Caco-2 (cell line): Measurements from ENCODE around the gene TTC28. TPM values are rescaled to one million over a fixed set of nuclear protein-coding genes. Genes with fewer than 3 reads are reported as not detected.

ENCODE experiments used
- BruUV-seq: library from RNA; stranded (reverse); fragments of 400-500 nt; replicated peaks from 2 replicates; lab custom pipeline; 2021; lab: Mats Ljungman, UMichigan
- CTCF ChIA-PET: fragments of 300-600 bp; sonication (Branson Sonifier 250); formaldehyde crosslinking; loops from one replicate; lab custom pipeline; 2022; ENCODE audit warnings: antibody characterized with exemption; lab: Charles Lee
- POLR2A ChIA-PET: fragments of 300-600 bp; sonication (Branson Sonifier 250); formaldehyde crosslinking; loops from one replicate; lab custom pipeline; 2022; ENCODE audit warnings: antibody characterized with exemption; lab: Charles Lee
- DNase-seq, 2 experiments: peaks; one replicate each; pipeline versions ENCODE4 v3.0.0 to v3.0.0-alpha.2; 2020 to 2022
- H3K27me3 ChIP-seq: replicated peaks from 2 replicates; pipeline ENCODE4 v1.6.0; 2011; ENCODE audit warnings: low read length; ENCODE audit not compliant: control insufficient read depth, insufficient read depth
- H3K36me3 ChIP-seq: 2 replicates; pipeline ENCODE4 v1.5.1; 2011; ENCODE audit warnings: low read length; ENCODE audit not compliant: control insufficient read depth, insufficient read depth
- H3K4me1 ChIP-seq: fragments of 250-450 bp; sonication (Bioruptor Pico); 2 replicates; pipeline ENCODE4 v1.5.1; 2020; ENCODE audit warnings: mild to moderate bottlenecking
- H3K4me3 ChIP-seq: 2 replicates; pipeline ENCODE4 v1.5.1; 2011; ENCODE audit warnings: low read depth, mild to moderate bottlenecking, control low read depth, low read length
- H3K9me3 ChIP-seq: fragments of 250-450 bp; sonication (Bioruptor Pico); 2 replicates; pipeline ENCODE4 v1.5.1; 2020; ENCODE audit warnings: mild to moderate bottlenecking, moderate library complexity
- H3K27ac Mint-ChIP-seq: one replicate; pipeline ENCODE4 v1.8.0; 2022; ENCODE audit warnings: mixed read lengths; ENCODE audit not compliant: unreplicated experiment
- H3K27me3 Mint-ChIP-seq: one replicate; pipeline ENCODE4 v1.8.0; 2022; ENCODE audit warnings: mixed read lengths; ENCODE audit not compliant: insufficient read depth, unreplicated experiment
- H3K36me3 Mint-ChIP-seq: one replicate; pipeline ENCODE4 v1.8.0; 2022; ENCODE audit warnings: mild to moderate bottlenecking, mixed read lengths; ENCODE audit not compliant: insufficient read depth, unreplicated experiment
- H3K4me1 Mint-ChIP-seq: one replicate; pipeline ENCODE4 v1.8.0; 2022; ENCODE audit warnings: low read depth, mixed read lengths; ENCODE audit not compliant: unreplicated experiment
- H3K4me3 Mint-ChIP-seq: one replicate; pipeline ENCODE4 v1.8.0; 2022; ENCODE audit warnings: mild to moderate bottlenecking, moderate library complexity, mixed read lengths; ENCODE audit not compliant: unreplicated experiment
- H3K9me3 Mint-ChIP-seq: one replicate; pipeline ENCODE4 v1.8.0; 2022; ENCODE audit warnings: mixed read lengths; ENCODE audit not compliant: unreplicated experiment
- intact Hi-C: fragments of 100-400 bp; cut with micrococcal nuclease; formaldehyde crosslinking; loops from one replicate; pipeline ENCODE4 v1.10.0; 2022; ENCODE audit not compliant: unreplicated experiment
- total RNA-seq: library from RNA; stranded (reverse); gene quantifications from 2 replicates; pipeline ENCODE4 v1.2.3, GENCODE V29; 2022
- TF ChIP-seq, protein P1 (sequence below), 2 experiments: fragments of 200-600 bp in 1 of 2; IDR thresholded peaks; 1 replicate in 1 of 2; 2 replicates in 1 of 2; pipeline versions ENCODE4 v1.5.1 to v1.8.0; 2011 to 2022; ENCODE audit warnings: antibody characterized with exemption in 1 of 2, control low read depth in 1 of 2, inconsistent platforms in 1 of 2, low read depth in 1 of 2, low read length in 1 of 2, mild to moderate bottlenecking in 1 of 2, moderate library complexity in 1 of 2; ENCODE audit not compliant: insufficient read depth in 1 of 2, severe bottlenecking in 1 of 2, unreplicated experiment in 1 of 2

Gene TTC28
- total RNA-seq, 1 experiment from 2014 or later = 12.0 TPM

DNA sequence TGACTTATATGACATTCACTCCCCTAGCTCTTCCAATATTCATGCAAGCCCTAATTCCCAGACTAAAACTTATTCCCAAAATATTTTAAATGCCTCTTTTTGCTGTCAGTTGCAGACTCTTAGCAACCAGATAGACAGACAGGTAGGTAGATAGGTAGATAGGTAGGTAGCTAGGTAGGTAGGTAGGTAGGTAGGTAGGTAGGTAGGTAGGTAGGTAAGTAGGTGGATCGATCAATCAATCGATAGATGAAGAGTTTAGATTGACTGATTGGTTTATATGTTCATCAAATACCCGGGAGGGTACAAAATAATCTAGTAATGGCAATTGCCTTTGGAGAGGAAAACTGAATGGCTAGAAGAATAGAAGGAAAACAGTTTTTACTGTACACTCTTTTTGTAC, 86.3 kb downstream of the TTC28 start:
- no peaks in the 10 kb centered on the region for H3K36me3 Mint-ChIP-seq
- TF ChIP-seq, protein P1, sequence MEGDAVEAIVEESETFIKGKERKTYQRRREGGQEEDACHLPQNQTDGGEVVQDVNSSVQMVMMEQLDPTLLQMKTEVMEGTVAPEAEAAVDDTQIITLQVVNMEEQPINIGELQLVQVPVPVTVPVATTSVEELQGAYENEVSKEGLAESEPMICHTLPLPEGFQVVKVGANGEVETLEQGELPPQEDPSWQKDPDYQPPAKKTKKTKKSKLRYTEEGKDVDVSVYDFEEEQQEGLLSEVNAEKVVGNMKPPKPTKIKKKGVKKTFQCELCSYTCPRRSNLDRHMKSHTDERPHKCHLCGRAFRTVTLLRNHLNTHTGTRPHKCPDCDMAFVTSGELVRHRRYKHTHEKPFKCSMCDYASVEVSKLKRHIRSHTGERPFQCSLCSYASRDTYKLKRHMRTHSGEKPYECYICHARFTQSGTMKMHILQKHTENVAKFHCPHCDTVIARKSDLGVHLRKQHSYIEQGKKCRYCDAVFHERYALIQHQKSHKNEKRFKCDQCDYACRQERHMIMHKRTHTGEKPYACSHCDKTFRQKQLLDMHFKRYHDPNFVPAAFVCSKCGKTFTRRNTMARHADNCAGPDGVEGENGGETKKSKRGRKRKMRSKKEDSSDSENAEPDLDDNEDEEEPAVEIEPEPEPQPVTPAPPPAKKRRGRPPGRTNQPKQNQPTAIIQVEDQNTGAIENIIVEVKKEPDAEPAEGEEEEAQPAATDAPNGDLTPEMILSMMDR (IDR thresholded peaks at IDR 0.05; ENCODE audit: insufficient read depth in 1 of 2, low read depth in 1 of 2, low read length in 1 of 2, severe bottlenecking in 1 of 2, unreplicated experiment in 1 of 2) = no peak
- H3K4me3 Mint-ChIP-seq = no peak overlapping the region
- BruUV-seq = no TSS peak
- intact Hi-C loops = loop anchor here (10.0 kb wide), 1 partner anchor 708 kb away; no protein-coding TSS in a partner anchor
- peaks cover 6% of the 10 kb centered on the region for H3K4me1 Mint-ChIP-seq
- H3K27me3 Mint-ChIP-seq = peaks cover 6% of the 10 kb centered on the region
- DNase-seq = no peak
- no peak overlapping the region for H3K27ac Mint-ChIP-seq
- H3K27me3 ChIP-seq = no peaks in the 10 kb centered on the region
- no peaks in the 10 kb centered on the region for H3K9me3 ChIP-seq
- no peaks in the 10 kb centered on the region for H3K9me3 Mint-ChIP-seq
- ChIA-PET CTCF (interaction anchor here (1.6 kb wide), 1 partner anchor 573 kb away, joined by 4 read pairs; no protein-coding TSS in a partner anchor), POLR2A (no interaction called here)
- H3K4me3 ChIP-seq = no peak overlapping the region
- no peaks in the 10 kb centered on the region for H3K36me3 ChIP-seq
- no peaks in the 10 kb centered on the region for H3K4me1 ChIP-seq

DNA sequence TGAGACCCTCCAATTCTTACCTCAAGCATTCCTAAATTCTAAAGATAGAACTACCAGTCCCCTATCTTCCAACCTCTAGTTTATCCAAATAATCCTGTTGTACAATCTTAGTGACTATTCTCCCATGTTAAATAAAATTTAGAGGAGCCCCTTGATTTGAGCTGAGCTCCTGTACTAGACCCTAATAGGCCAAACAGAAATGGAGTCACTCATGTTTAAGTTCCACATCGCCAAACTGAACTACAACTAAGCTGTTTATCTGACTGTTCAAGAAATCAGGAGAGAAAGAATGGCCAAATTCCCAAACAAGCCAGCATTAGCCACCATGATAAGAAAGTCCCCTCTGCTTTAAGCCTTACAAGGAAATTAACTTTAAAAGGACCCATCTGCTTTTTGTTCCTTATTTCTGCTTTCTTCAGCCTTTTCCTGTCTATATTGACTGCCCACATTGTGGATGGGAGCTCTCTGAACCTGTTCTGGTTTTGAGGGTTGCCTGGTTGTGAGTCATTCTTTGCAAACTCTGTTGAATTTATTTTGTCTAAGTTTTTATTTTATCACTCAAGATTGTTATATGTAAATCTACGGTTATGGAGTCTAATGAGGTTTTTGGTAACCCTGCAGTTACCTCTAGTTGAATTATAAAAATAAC, 90.4 kb downstream of the TTC28 start:
- POLR2A ChIA-PET = no interaction called here
- intact Hi-C loops = no loop called here
- BruUV-seq = no TSS peak
- peaks cover 6% of the 10 kb centered on the region for H3K4me1 Mint-ChIP-seq
- TF ChIP-seq, protein P1 (IDR thresholded peaks at IDR 0.05; ENCODE audit: insufficient read depth in 1 of 2, low read depth in 1 of 2, low read length in 1 of 2, severe bottlenecking in 1 of 2, unreplicated experiment in 1 of 2) = no peak
- no peak overlapping the region for H3K27ac Mint-ChIP-seq
- Histone ChIP-seq H3K4me3 (no peak overlapping the region), H3K4me1 (no peaks in the 10 kb centered on the region), H3K27me3 (no peaks in the 10 kb centered on the region), H3K9me3 (no peaks in the 10 kb centered on the region), H3K36me3 (no peaks in the 10 kb centered on the region)
- CTCF ChIA-PET = no interaction called here
- no peak for DNase-seq
- H3K9me3 Mint-ChIP-seq = no peaks in the 10 kb centered on the region
- no peaks in the 10 kb centered on the region for H3K36me3 Mint-ChIP-seq
- H3K27me3 Mint-ChIP-seq = no peaks in the 10 kb centered on the region
- no peak overlapping the region for H3K4me3 Mint-ChIP-seq

DNA sequence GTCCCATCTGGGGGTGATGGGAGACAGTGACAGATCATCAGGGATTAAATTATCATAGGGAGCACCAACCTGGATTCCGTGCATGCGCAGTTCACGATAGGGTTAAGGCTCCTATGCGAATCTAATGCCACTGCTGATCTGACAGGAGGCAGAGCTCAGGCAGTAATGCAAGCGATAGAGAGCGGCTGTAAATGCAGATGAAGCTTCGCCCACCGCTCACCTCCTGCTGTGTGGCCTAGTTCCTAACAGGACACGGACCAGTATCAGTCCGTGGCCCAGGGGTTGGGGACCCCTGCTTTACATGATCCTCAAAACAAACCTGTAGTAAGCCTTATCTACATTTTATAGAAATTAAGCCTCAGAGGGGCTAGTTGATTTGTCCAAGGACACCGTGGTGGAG, 94.3 kb downstream of the TTC28 start:
- Histone ChIP-seq H3K4me3 (no peak overlapping the region), H3K36me3 (no peaks in the 10 kb centered on the region), H3K9me3 (no peaks in the 10 kb centered on the region), H3K4me1 (no peaks in the 10 kb centered on the region), H3K27me3 (no peaks in the 10 kb centered on the region)
- ChIA-PET CTCF (interaction anchor here (0.6 kb wide), 1 partner anchor 61 kb away, joined by 3 read pairs; no protein-coding TSS in a partner anchor), POLR2A (no interaction called here)
- Mint-ChIP-seq H3K9me3 (no peaks in the 10 kb centered on the region), H3K4me3 (no peak overlapping the region), H3K36me3 (no peaks in the 10 kb centered on the region), H3K27ac (no peak overlapping the region), H3K27me3 (no peaks in the 10 kb centered on the region), H3K4me1 (peaks cover 6% of the 10 kb centered on the region)
- no TSS peak for BruUV-seq
- intact Hi-C loops = no loop called here
- DNase-seq = no peak
- TF ChIP-seq, protein P1 (IDR thresholded peaks at IDR 0.05; ENCODE audit: insufficient read depth in 1 of 2, low read depth in 1 of 2, low read length in 1 of 2, severe bottlenecking in 1 of 2, unreplicated experiment in 1 of 2) = no peak
